OCI-LY1 (cell line): Measurements from ENCODE around the gene TERB1.

Experiments
- H2AFZ ChIP-seq: fragments of 200-600 bp; sonication (generic), shearing (Covaris generic); 2 replicates; pipeline ENCODE4 v1.6.0; 2014; ENCODE audit warnings: antibody characterized with exemption, mild to moderate bottlenecking, low read length
- H3F3A ChIP-seq: fragments of 200-600 bp; sonication (generic), shearing (Covaris generic); 2 replicates; pipeline ENCODE4 v1.6.0; 2014; ENCODE audit warnings: mild to moderate bottlenecking, antibody characterized with exemption, low read length, moderate library complexity; ENCODE audit not compliant: insufficient read depth
- H3K27ac ChIP-seq: fragments of 200-600 bp; sonication (generic); 2 replicates; pipeline ENCODE4 v1.5.1; 2014; ENCODE audit warnings: low read length, mixed run types, mild to moderate bottlenecking, low read depth; ENCODE audit not compliant: poor library complexity, severe bottlenecking
- H3K27me3 ChIP-seq: fragments of 200-600 bp; sonication (generic); 2 replicates; pipeline ENCODE4 v1.6.0; 2014; ENCODE audit warnings: antibody characterized with exemption, mild to moderate bottlenecking, low read length, moderate library complexity; ENCODE audit not compliant: insufficient read depth
- H3K36me3 ChIP-seq: fragments of 200-600 bp; sonication (generic); 2 replicates; pipeline ENCODE4 v1.6.1; 2014; ENCODE audit warnings: mild to moderate bottlenecking, antibody characterized with exemption, low read length, moderate library complexity, mixed read lengths; ENCODE audit not compliant: insufficient read depth
- H3K4me1 ChIP-seq: fragments of 200-600 bp; sonication (generic); 2 replicates; pipeline ENCODE4 v1.5.1; 2014; ENCODE audit warnings: mild to moderate bottlenecking, low read length, moderate library complexity; ENCODE audit not compliant: insufficient read depth, severe bottlenecking
- H3K4me2 ChIP-seq: fragments of 200-600 bp; sonication (generic), shearing (Covaris generic); 2 replicates; pipeline ENCODE4 v1.6.1; 2014; ENCODE audit warnings: low read length
- H3K4me3 ChIP-seq: fragments of 200-600 bp; sonication (generic); 2 replicates; pipeline ENCODE4 v1.5.1; 2014; ENCODE audit warnings: low read length, low read depth, mild to moderate bottlenecking, mixed read lengths; ENCODE audit not compliant: poor library complexity, severe bottlenecking
- H3K79me2 ChIP-seq: fragments of 200-600 bp; shearing (Covaris generic); 2 replicates; pipeline ENCODE4 v1.6.1; 2016; ENCODE audit warnings: mixed run types, low read length, mixed read lengths; ENCODE audit not compliant: insufficient read depth
- H3K9ac ChIP-seq: fragments of 200-600 bp; sonication (generic), shearing (Covaris generic); 2 replicates; pipeline ENCODE4 v1.6.1; 2014; ENCODE audit warnings: mild to moderate bottlenecking, low read length, mixed read lengths
- H3K9me2 ChIP-seq: fragments of 200-600 bp; sonication (generic), shearing (Covaris generic); 2 replicates; pipeline ENCODE4 v1.6.1; 2014; ENCODE audit warnings: low read depth, mild to moderate bottlenecking, low read length, mixed read lengths
- H3K9me3 ChIP-seq: fragments of 200-600 bp; shearing (Covaris generic); 2 replicates; pipeline ENCODE4 v1.6.1; 2014; ENCODE audit warnings: low read length, mixed read lengths
- H4K20me1 ChIP-seq: fragments of 200-600 bp; sonication (generic), shearing (Covaris generic); 2 replicates; pipeline ENCODE4 v1.6.0; 2016; ENCODE audit warnings: mild to moderate bottlenecking, low read length; ENCODE audit not compliant: insufficient read depth
- CTCF ChIP-seq: fragments of 200-600 bp; sonication (generic), shearing (Covaris generic); IDR thresholded peaks from 2 replicates; pipeline ENCODE4 v1.5.1; 2017; ENCODE audit warnings: mild to moderate bottlenecking, antibody characterized with exemption, low read length, moderate library complexity, mixed read lengths
- EZH2 ChIP-seq: fragments of 200-600 bp; sonication (generic), shearing (Covaris generic); IDR thresholded peaks from 2 replicates; pipeline ENCODE4 v1.8.0; 2017; ENCODE audit warnings: borderline replicate concordance, mixed run types, mild to moderate bottlenecking, antibody characterized with exemption, low read length, moderate library complexity, mixed read lengths

Gene TERB1

GRCh38 chr16:66758086-66758485 is 43.3 kb downstream of the TERB1 start:
- no peaks in the 10 kb centered on the region for H3K36me3 ChIP-seq
- H3K9me2 ChIP-seq, result no peaks in the 10 kb centered on the region
- H3K4me1 ChIP-seq, result no peaks in the 10 kb centered on the region
- H3K79me2 ChIP-seq, result no peaks in the 10 kb centered on the region
- no peak overlapping the region for H3K9ac ChIP-seq
- H3K9me3 ChIP-seq, result no peaks in the 10 kb centered on the region
- no peak overlapping the region for H3K27ac ChIP-seq
- no peak overlapping the region for H3K4me2 ChIP-seq
- peaks cover 1% of the 10 kb centered on the region for H3K27me3 ChIP-seq
- no peak overlapping the region for H3K4me3 ChIP-seq
- H4K20me1 ChIP-seq, result no peaks in the 10 kb centered on the region
- H3F3A ChIP-seq, result no peaks in the 10 kb centered on the region
- H2AFZ ChIP-seq, result no peak overlapping the region
- TF ChIP-seq EZH2 (no peak), CTCF (no peak)

- Histone ChIP-seq H3K9ac (no peak overlapping the region), H4K20me1 (no peaks in the 10 kb centered on the region), H3K79me2 (peaks cover 15% of the 10 kb centered on the region), H3K36me3 (no peaks in the 10 kb centered on the region), H3K9me2 (no peaks in the 10 kb centered on the region), H3K27ac (no peak overlapping the region), H3F3A (no peaks in the 10 kb centered on the region), H3K9me3 (no peaks in the 10 kb centered on the region), H3K4me3 (no peak overlapping the region), H3K4me1 (peaks cover 15% of the 10 kb centered on the region), H3K27me3 (peaks cover 4% of the 10 kb centered on the region), H3K4me2 (no peak overlapping the region), H2AFZ (no peak overlapping the region)
- no peak for TF ChIP-seq CTCF
- TF ChIP-seq EZH2, result no peak
Observed at GRCh38 chr16:66754819-66755218, 46.6 kb downstream of the TERB1 start.

- H3K36me3 ChIP-seq, result peaks cover 5% of the 10 kb centered on the region; the same call in 1 of the 2 replicates
- H2AFZ ChIP-seq, result no peak overlapping the region
- H3K9ac ChIP-seq, result no peak overlapping the region
- no peaks in the 10 kb centered on the region for H3K9me3 ChIP-seq
- H3K79me2 ChIP-seq, result peaks cover 18% of the 10 kb centered on the region
- H3K4me1 ChIP-seq, result peaks cover 21% of the 10 kb centered on the region
- H3K27me3 ChIP-seq, result peaks cover 4% of the 10 kb centered on the region
- no peak overlapping the region for H3K4me3 ChIP-seq
- no peaks in the 10 kb centered on the region for H3F3A ChIP-seq
- H4K20me1 ChIP-seq, result no peaks in the 10 kb centered on the region
- no peak overlapping the region for H3K4me2 ChIP-seq
- TF ChIP-seq EZH2 (no peak), CTCF (no peak)
- no peaks in the 10 kb centered on the region for H3K9me2 ChIP-seq
- no peak overlapping the region for H3K27ac ChIP-seq
Observed at GRCh38 chr16:66754211-66754610, 47.2 kb downstream of the TERB1 start.
